T-helper 17 cell (primary cell): Measurements from ENCODE around the gene CREG2. TPM values are rescaled to one million over a fixed set of nuclear protein-coding genes. Genes with fewer than 3 reads are reported as not detected.
A peak's percentile ranks its signal among the peaks of the same experiment; 100 is the strongest.

ENCODE experiments used
- ATAC-seq: fragments of 150-1000 bp; cut with Tn5 transposase; 2 replicates; pipeline ENCODE4 v1.10.0; 2021; ENCODE audit warnings: mild to moderate bottlenecking, moderate library complexity
- DNase-seq, 3 donors: peaks; one replicate each; pipeline versions ENCODE4 v3.0.0 to v3.0.0-alpha.2; 2020 to 2021
- H3K9me3 ChIP-seq: one replicate; pipeline ENCODE4 v1.7.0; 2013; ENCODE audit warnings: low read length, mild to moderate bottlenecking; ENCODE audit not compliant: control insufficient read depth, poor library complexity, severe bottlenecking
- H3K27ac Mint-ChIP-seq: one replicate; pipeline ENCODE4 v1.8.0; 2022; ENCODE audit warnings: mild to moderate bottlenecking, moderate library complexity, mixed read lengths
- H3K27me3 Mint-ChIP-seq: one replicate; pipeline ENCODE4 v1.8.0; 2022; ENCODE audit warnings: mixed read lengths
- H3K36me3 Mint-ChIP-seq: one replicate; pipeline ENCODE4 v1.8.0; 2022; ENCODE audit warnings: low read depth, mixed read lengths
- H3K4me1 Mint-ChIP-seq: one replicate; pipeline ENCODE4 v1.8.0; 2022; ENCODE audit warnings: mild to moderate bottlenecking, mixed read lengths
- H3K4me3 Mint-ChIP-seq: one replicate; pipeline ENCODE4 v1.8.0; 2022; ENCODE audit warnings: mild to moderate bottlenecking, moderate library complexity, mixed read lengths
- total RNA-seq, 4 donors: library from RNA in 2 of 4; stranded (reverse) in 2 of 4; gene quantifications; one replicate each; pipeline ENCODE4 v1.2.3 and lab custom pipeline; 2022 to 2026

Gene CREG2
- total RNA-seq, 2 donors from 2014 or later: 0.30 to 0.39 TPM

DNA sequence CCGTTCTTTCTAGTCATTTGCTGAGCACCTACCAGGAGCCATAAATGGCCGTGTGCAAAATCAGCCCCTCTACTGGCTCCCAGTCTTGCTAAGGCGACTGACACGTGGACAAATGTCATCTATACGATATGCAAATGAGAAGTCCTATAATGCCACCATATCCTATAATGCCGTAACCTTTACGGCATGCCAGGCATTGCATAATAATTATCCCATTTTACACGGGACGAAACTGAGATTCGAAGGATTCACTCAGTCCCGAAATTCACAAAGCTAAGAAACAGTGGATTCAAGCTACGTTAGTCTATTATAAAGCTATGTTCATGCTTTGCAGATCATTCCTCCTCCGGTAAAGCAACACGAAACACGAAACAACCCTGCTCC lies 44.7 kb downstream of the CREG2 start:
- H3K4me1 Mint-ChIP-seq: peaks cover 19% of the 10 kb centered on the region
- H3K36me3 Mint-ChIP-seq: no peaks in the 10 kb centered on the region
- H3K27ac Mint-ChIP-seq: no peak overlapping the region
- no peaks in the 10 kb centered on the region for H3K27me3 Mint-ChIP-seq
- ATAC-seq (no peak), DNase-seq (no peak)
- H3K4me3 Mint-ChIP-seq: peak overlapping the region; percentile 39
- no peaks in the 10 kb centered on the region for H3K9me3 ChIP-seq

DNA sequence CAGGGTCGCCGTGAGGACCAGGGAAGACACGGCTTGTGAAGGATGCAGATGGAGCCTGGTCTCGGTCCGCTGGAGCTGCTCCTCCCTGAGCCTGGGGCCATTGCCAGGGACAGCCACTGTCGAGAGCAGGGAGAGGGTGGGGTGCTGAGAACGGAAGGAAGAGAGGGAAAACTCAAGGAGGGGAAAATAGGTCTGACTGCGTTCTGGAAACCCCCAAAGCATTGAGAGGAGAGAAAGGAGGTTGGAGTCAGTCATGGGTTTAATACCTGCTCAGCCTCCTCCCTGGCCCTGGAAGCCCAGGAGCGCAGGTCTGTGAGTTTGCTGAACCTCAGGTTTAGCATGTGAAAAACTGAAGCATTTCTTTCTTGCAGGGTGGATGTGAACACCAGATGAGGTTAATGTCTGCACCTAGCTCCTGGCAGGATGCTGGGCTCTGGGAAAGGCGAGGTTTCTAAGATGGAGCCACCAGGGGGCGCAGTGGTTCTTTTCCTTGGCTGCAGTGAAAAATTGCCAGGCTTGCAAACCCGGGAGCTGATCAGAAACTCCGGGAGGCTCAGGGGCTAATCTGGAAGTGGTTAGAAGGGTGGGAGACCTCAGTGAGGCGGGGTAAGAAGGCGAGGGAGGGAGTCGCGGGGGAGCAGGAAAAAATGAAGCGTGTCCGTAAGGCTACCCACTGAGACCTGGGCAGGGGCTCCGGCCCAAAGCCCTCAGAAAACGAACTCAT lies 45.2 kb downstream of the CREG2 start:
- Mint-ChIP-seq H3K4me3 (peak overlapping the region; percentile 69), H3K27me3 (no peaks in the 10 kb centered on the region), H3K4me1 (peaks cover 20% of the 10 kb centered on the region), H3K27ac (peak overlapping the region; percentile 4), H3K36me3 (peaks cover 1% of the 10 kb centered on the region)
- DNase-seq: peak; percentile 55 to 63 (median 63)
- H3K9me3 ChIP-seq: no peaks in the 10 kb centered on the region
- peak; percentile 71 for ATAC-seq

- peaks cover 21% of the 10 kb centered on the region for H3K4me1 Mint-ChIP-seq
- ATAC-seq (peak; percentile 51), DNase-seq (no peak)
- no peaks in the 10 kb centered on the region for H3K9me3 ChIP-seq
- peaks cover 2% of the 10 kb centered on the region for H3K36me3 Mint-ChIP-seq
- H3K27ac Mint-ChIP-seq: peak overlapping the region; percentile 4
- no peaks in the 10 kb centered on the region for H3K27me3 Mint-ChIP-seq
- peak overlapping the region; percentile 69 for H3K4me3 Mint-ChIP-seq
These were observed 45.9 kb downstream of the CREG2 start for GRCh38 chr2:101341421-101341820.

DNA sequence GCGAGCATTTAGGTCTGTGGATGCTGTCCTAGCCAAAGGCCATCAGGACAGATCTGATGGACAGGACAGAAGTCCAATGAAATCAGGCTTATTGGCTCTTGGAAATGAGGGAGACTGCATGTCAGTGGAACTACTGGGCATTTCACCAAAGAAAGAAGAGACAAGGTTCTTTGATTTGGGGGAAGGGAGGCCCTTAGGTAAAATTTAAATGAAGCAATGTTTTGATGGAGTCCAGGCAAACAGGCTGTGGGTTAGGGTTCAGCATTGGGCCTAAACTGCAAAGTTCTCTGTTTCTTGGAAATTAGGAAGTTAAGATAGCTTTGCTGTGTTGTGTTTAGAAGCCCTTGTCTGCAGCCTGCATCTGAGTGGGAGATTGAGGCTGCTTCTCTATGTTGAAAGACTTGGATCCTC lies 47.2 kb downstream of the CREG2 start:
- no peaks in the 10 kb centered on the region for H3K9me3 ChIP-seq
- H3K4me3 Mint-ChIP-seq: no peak overlapping the region
- peaks cover 21% of the 10 kb centered on the region for H3K4me1 Mint-ChIP-seq
- H3K36me3 Mint-ChIP-seq: peaks cover 2% of the 10 kb centered on the region
- no peak for ATAC-seq
- H3K27me3 Mint-ChIP-seq: no peaks in the 10 kb centered on the region
- DNase-seq: no peak
- H3K27ac Mint-ChIP-seq: peak overlapping the region; percentile 21

DNA sequence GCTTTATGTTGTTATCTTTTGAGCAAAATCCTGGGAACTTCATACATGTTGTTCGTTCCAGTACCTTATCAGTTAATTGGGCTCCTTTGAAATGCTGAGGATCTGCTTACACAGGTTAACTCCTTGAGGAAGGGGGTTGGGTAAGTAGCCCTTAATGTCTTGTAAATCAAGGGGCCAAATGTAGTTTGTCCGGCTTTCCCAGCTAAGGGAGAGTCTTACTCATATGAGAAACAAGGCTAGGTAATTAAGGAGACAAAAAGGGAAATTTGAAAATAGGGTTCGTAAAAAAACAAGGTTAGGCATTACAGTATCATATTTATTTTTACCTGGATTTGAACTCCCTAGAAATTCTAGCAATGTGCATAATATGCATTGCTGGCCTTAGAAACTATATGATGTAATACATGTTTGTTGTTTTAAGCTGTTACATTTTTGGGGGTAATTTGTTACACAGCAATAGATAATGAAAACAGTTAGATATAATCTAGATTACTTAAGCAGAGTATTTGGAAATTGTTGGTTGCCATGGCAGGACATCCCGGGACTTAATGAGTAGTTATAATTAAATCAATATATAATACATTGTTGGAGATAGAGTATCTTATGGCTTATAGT lies 47.9 kb downstream of the CREG2 start:
- ATAC-seq (no peak), DNase-seq (no peak)
- Mint-ChIP-seq H3K4me3 (no peak overlapping the region), H3K36me3 (peaks cover 2% of the 10 kb centered on the region), H3K27me3 (no peaks in the 10 kb centered on the region), H3K27ac (no peak overlapping the region), H3K4me1 (peaks cover 21% of the 10 kb centered on the region)
- no peaks in the 10 kb centered on the region for H3K9me3 ChIP-seq

DNA sequence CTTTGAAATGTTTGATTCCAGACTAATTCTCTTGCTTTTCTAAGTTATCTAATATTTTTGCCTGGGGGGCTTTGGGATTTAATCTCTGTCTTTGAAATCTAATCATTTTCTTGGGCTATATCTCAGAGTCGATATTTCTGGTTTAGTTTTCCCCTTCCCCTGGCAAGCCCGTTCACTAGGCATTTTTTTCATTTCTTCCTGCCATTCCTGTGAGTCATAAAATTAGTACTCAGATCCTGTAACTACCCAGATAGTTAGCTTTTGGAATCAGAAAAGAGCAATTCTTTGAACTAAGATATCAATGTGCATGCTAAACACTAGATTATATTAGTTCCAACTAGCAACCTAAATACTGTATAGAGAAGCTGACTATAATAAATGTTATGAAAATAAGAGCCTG lies 49.4 kb downstream of the CREG2 start:
- peaks cover 21% of the 10 kb centered on the region for H3K4me1 Mint-ChIP-seq
- H3K27ac Mint-ChIP-seq: no peak overlapping the region
- ATAC-seq (no peak), DNase-seq (no peak)
- peaks cover 2% of the 10 kb centered on the region for H3K36me3 Mint-ChIP-seq
- no peaks in the 10 kb centered on the region for H3K27me3 Mint-ChIP-seq
- no peak overlapping the region for H3K4me3 Mint-ChIP-seq
- no peaks in the 10 kb centered on the region for H3K9me3 ChIP-seq

GRCh38 chr2:101332885-101333766 lies 54.2 kb downstream of the CREG2 start:
- H3K4me1 Mint-ChIP-seq: peaks cover 24% of the 10 kb centered on the region
- H3K36me3 Mint-ChIP-seq: peaks cover 2% of the 10 kb centered on the region
- no peaks in the 10 kb centered on the region for H3K27me3 Mint-ChIP-seq
- no peak overlapping the region for H3K4me3 Mint-ChIP-seq
- no peak overlapping the region for H3K27ac Mint-ChIP-seq
- ATAC-seq: no peak
- no peaks in the 10 kb centered on the region for H3K9me3 ChIP-seq
- DNase-seq: no peak

- Mint-ChIP-seq H3K27ac (no peak overlapping the region), H3K27me3 (no peaks in the 10 kb centered on the region), H3K4me3 (peak overlapping the region; percentile 55), H3K4me1 (peaks cover 22% of the 10 kb centered on the region), H3K36me3 (no peaks in the 10 kb centered on the region)
- no peaks in the 10 kb centered on the region for H3K9me3 ChIP-seq
- DNase-seq (no peak), ATAC-seq (no peak)
These were observed 56.1 kb downstream of the CREG2 start for GRCh38 chr2:101331202-101331601.

DNA sequence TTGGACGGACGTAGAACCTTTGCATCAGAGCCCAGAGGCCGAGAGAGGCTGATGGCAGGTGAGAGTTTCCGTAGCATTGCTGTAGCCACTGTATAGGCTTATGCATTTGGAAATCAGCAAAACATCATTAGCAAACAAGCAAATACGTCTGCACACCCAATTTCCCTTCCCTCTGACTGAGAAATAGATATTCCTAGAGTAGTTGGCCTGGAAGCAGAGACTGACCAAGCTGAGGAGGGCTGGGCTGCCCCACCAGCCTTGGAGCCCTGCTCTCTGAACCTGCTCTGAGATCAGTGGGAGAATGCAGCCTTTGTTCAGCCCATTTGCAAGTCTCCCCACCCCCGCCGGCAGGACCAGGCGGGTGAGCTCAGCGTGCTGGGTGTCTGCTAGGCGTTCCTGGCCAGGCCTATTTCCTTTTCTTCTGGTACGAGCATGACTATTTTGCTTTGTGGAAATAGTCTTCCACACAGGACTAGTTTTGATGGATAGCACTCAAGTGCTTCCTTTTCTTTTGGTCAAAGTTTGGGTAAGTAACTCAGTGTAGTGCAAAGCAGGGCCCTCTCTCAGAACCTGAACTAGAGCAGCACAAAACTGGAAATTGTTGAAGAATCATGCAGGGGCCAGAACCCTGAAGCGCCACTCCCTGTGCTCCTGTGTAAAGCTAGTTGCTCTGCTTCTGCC lies 56.9 kb downstream of the CREG2 start:
- Mint-ChIP-seq H3K4me3 (peak overlapping the region; percentile 55), H3K27me3 (no peaks in the 10 kb centered on the region), H3K4me1 (peaks cover 22% of the 10 kb centered on the region), H3K27ac (no peak overlapping the region), H3K36me3 (no peaks in the 10 kb centered on the region)
- ATAC-seq: peak; percentile 50
- no peaks in the 10 kb centered on the region for H3K9me3 ChIP-seq
- DNase-seq: no peak

GRCh38 chr2:101329026-101329425 lies 58.3 kb downstream of the CREG2 start:
- DNase-seq (peak in 1 of 3 donors; percentile 25), ATAC-seq (peak; percentile 59)
- Mint-ChIP-seq H3K4me3 (peak overlapping the region; percentile 61), H3K36me3 (no peaks in the 10 kb centered on the region), H3K27me3 (no peaks in the 10 kb centered on the region), H3K4me1 (peaks cover 22% of the 10 kb centered on the region), H3K27ac (no peak overlapping the region)
- H3K9me3 ChIP-seq: no peaks in the 10 kb centered on the region

DNA sequence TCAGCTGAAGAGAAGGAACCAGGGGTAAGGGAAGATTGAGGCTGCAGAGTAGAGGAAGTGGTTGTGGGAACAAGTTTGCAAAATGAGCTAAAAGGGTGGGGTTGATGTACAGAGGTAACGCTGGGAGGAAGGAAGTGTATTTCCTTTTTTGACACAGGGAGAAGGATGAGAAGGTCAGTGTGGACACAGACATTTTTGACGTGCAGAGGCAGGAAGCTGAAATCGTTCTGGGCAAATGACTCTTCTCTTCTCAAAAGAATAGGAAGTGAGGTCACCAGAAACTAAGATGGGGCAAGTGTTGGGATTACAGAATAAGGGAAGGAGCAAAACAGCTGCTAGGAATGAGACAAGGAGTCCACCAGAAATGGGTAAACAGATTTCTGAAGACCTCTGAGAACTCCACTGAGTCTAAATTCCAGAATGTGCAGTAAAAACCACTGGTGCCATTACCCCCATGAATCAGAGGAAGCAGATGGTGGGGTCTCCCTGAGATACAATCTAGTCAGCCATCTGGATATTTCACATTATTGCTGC lies 58.8 kb downstream of the CREG2 start:
- H3K9me3 ChIP-seq: no peaks in the 10 kb centered on the region
- Mint-ChIP-seq H3K36me3 (no peaks in the 10 kb centered on the region), H3K27me3 (no peaks in the 10 kb centered on the region), H3K4me3 (no peak overlapping the region), H3K27ac (no peak overlapping the region), H3K4me1 (peaks cover 22% of the 10 kb centered on the region)
- ATAC-seq (peak; percentile 86), DNase-seq (no peak)

GRCh38 chr2:101327863-101328394 lies 59.4 kb downstream of the CREG2 start:
- Mint-ChIP-seq H3K27me3 (no peaks in the 10 kb centered on the region), H3K4me3 (no peak overlapping the region), H3K27ac (no peak overlapping the region), H3K36me3 (no peaks in the 10 kb centered on the region), H3K4me1 (peaks cover 24% of the 10 kb centered on the region)
- no peaks in the 10 kb centered on the region for H3K9me3 ChIP-seq
- ATAC-seq: peak; percentile 7
- DNase-seq: no peak
